Common myeloid progenitor, CD34-positive (primary cell): Measurements from ENCODE around the gene GALC.

Experiments used
- CTCF ChIA-PET: fragments of 350-600 bp; sonication (Branson Sonifier 250); formaldehyde crosslinking; loops from one replicate; lab custom pipeline; 2021; ENCODE audit warnings: antibody characterized with exemption; lab: Charles Lee
- POLR2A ChIA-PET: fragments of 350-600 bp; sonication (Branson Sonifier 250); formaldehyde crosslinking; loops from one replicate; lab custom pipeline; 2021; ENCODE audit warnings: antibody characterized with exemption; lab: Charles Lee
- DNase-seq, 3 donors: peaks; one replicate each; pipeline versions ENCODE4 v3.0.0 to v3.0.0-alpha.2; 2013
- H3K27ac ChIP-seq, 2 experiments: 1 replicate in 1 of 2; 2 replicates in 1 of 2; pipeline ENCODE4 v1.7.0; 2013; ENCODE audit warnings: inconsistent platforms in 2 of 2, low read length in 2 of 2, mild to moderate bottlenecking in 2 of 2, low read depth in 1 of 2, moderate library complexity in 1 of 2; ENCODE audit not compliant: severe bottlenecking in 2 of 2, insufficient read depth in 1 of 2, poor library complexity in 1 of 2
- H3K27me3 ChIP-seq, 5 experiments: replicated peaks in 2 of 5; 1 replicate in 3 of 5; 2 replicates in 2 of 5; pipeline versions ENCODE4 v1.6.1 to v1.7.0; 2013; ENCODE audit warnings: low read length in 4 of 5, mild to moderate bottlenecking in 2 of 5, moderate library complexity in 2 of 5, inconsistent platforms in 1 of 5; ENCODE audit not compliant: insufficient read depth in 5 of 5, control insufficient read depth in 4 of 5
- H3K36me3 ChIP-seq, 4 experiments: 1 replicate in 2 of 4; 2 replicates in 2 of 4; pipeline versions ENCODE4 v1.6.1 to v1.7.0; 2013; ENCODE audit warnings: low read length in 3 of 4, control low read depth in 1 of 4, mild to moderate bottlenecking in 1 of 4; ENCODE audit not compliant: control insufficient read depth in 4 of 4, insufficient read depth in 4 of 4
- H3K4me1 ChIP-seq, 4 experiments: 1 replicate in 3 of 4; 2 replicates in 1 of 4; pipeline versions ENCODE4 v1.6.1 to v1.7.1; 2013; ENCODE audit warnings: low read length in 3 of 4, mild to moderate bottlenecking in 3 of 4, control low read depth in 1 of 4, inconsistent platforms in 1 of 4, moderate library complexity in 1 of 4; ENCODE audit not compliant: control insufficient read depth in 4 of 4, insufficient read depth in 4 of 4; ENCODE audit errors: control extremely low read depth in 1 of 4
- H3K4me3 ChIP-seq, 7 experiments: 1 replicate in 4 of 7; 2 replicates in 3 of 7; pipeline versions ENCODE4 v1.5.1 to v1.7.0; 2013; ENCODE audit warnings: mild to moderate bottlenecking in 7 of 7, low read length in 6 of 7, moderate library complexity in 6 of 7, inconsistent platforms in 2 of 7, low read depth in 2 of 7, control low read depth in 1 of 7; ENCODE audit not compliant: insufficient read depth in 4 of 7, control insufficient read depth in 1 of 7; ENCODE audit errors: extremely low read depth in 1 of 7
- H3K9me3 ChIP-seq, 5 experiments: 1 replicate in 4 of 5; 2 replicates in 1 of 5; pipeline versions ENCODE4 v1.6.1 to v1.7.1; 2013; ENCODE audit warnings: low read length in 4 of 5, mild to moderate bottlenecking in 2 of 5, inconsistent platforms in 1 of 5, low read depth in 1 of 5, moderate library complexity in 1 of 5; ENCODE audit not compliant: control insufficient read depth in 4 of 5, insufficient read depth in 2 of 5; ENCODE audit errors: control extremely low read depth in 1 of 5
- WGBS: methylation state at CpG from one replicate; pipeline ENCODE4 v1.1.5; 2013; ENCODE audit not compliant: insufficient coverage; 5-methylcytosine and 5-hydroxymethylcytosine counted together

Gene GALC

DNA sequence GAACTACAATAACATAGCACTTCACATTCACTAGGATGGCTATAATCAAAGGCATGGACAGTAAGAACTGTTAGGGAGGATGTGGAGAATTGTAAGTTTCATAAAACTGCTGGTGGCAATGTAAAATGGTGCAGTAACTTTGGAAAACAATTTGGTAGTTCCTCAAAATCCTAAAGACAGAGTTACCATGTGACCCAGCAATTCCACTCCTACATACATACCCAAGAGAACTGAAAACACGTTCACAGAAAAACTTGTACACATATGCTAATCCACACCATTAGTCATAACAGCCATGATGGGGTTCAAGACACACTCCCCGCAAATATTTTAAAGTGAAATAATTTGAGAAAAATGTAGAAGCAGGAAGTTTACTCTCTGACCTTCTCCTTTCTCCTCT lies 31.7 kb downstream of the GALC start:
- no peaks in the 10 kb centered on the region for H3K4me1 ChIP-seq
- no peak overlapping the region for H3K4me3 ChIP-seq
- no peak overlapping the region for H3K27ac ChIP-seq
- peaks cover 1 to 12% (median 7%) of the 10 kb centered on the region in 5 experiments for H3K9me3 ChIP-seq
- H3K27me3 ChIP-seq = no peaks in the 10 kb centered on the region
- WGBS = no CpG with 5 or more reads among the region's 2 CpGs
- ChIA-PET CTCF (no interaction called here), POLR2A (no interaction called here)
- peak in 1 of 3 donors; percentile 12 for DNase-seq
- peaks cover 3 to 43% (median 28%) of the 10 kb centered on the region in 4 experiments for H3K36me3 ChIP-seq

DNA sequence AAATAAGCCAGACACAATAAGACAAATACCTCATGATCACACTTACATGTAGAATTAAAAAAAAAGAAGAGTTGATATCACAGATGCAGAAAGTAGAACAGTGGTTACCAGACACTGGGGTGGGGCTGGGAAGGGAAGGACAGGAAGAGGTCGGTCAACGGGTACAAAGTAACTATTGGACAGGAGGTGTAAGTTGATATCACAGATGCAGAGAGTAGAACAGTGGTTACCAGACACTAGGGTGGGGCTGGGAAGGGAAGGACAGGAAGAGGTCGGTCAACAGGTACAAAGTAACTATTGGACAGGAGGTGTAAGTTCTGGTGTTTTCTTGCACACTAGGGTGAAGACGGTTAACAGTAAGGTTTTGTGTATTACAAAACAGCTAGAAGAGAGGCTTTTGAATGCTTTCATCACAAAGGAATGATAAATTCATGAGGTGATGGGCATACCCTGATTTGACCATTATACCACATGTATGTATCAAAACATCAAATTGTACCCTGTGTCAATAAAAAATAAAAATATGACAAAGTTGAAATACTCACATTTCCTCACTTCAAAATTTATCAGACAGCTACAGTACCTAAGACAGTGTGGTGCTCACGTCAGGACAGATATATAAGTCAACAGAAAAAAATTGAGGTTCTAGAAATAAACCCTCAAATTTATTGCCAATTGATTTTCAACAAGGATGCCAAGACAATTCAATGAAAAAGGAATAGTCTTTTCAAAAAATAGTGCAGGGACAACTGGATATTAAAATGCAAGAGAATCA lies 32.8 kb downstream of the GALC start:
- Histone ChIP-seq H3K4me1 (no peaks in the 10 kb centered on the region), H3K27ac (no peak overlapping the region), H3K27me3 (no peaks in the 10 kb centered on the region), H3K4me3 (no peak overlapping the region), H3K9me3 (peaks cover 1 to 12% (median 7%) of the 10 kb centered on the region in 5 experiments), H3K36me3 (peaks cover 3 to 41% (median 29%) of the 10 kb centered on the region in 4 experiments)
- POLR2A ChIA-PET = no interaction called here
- WGBS = 98% methylated on average over 5 of the region's 5 CpGs
- CTCF ChIA-PET = no interaction called here
- no peak for DNase-seq

DNA sequence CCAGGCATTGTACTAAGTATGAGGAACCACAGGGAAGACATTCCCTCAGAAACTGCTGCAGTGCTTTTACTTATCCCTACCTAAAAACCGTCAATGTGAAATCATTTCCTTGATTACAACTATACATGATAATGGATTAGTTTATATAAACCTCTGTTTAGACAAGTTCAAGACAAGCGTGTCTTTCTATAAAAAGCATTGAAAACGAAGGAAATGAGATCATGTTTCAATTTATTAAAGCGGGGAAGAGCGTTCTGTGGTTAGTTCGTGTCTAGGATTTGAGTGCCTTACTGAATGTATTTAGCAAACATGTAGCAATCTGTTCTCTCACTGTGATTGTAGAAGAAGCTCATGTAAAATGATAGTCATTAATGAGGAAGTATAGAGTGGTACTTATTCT lies 37.5 kb downstream of the GALC start:
- Histone ChIP-seq H3K4me3 (no peak overlapping the region), H3K9me3 (peaks cover 0 to 4% (median 3%) of the 10 kb centered on the region in 5 experiments), H3K4me1 (peaks cover 4 to 31% (median 21%) of the 10 kb centered on the region in 4 experiments), H3K27ac (no peak overlapping the region), H3K36me3 (peaks cover 0 to 13% (median 12%) of the 10 kb centered on the region in 4 experiments), H3K27me3 (no peaks in the 10 kb centered on the region)
- POLR2A ChIA-PET = no interaction called here
- WGBS = 92% methylated on average over 5 of the region's 6 CpGs
- no peak for DNase-seq
- CTCF ChIA-PET = interaction anchor here (1.3 kb wide), 1 partner anchor 10 kb away, joined by 4 read pairs; no protein-coding TSS in a partner anchor

DNA sequence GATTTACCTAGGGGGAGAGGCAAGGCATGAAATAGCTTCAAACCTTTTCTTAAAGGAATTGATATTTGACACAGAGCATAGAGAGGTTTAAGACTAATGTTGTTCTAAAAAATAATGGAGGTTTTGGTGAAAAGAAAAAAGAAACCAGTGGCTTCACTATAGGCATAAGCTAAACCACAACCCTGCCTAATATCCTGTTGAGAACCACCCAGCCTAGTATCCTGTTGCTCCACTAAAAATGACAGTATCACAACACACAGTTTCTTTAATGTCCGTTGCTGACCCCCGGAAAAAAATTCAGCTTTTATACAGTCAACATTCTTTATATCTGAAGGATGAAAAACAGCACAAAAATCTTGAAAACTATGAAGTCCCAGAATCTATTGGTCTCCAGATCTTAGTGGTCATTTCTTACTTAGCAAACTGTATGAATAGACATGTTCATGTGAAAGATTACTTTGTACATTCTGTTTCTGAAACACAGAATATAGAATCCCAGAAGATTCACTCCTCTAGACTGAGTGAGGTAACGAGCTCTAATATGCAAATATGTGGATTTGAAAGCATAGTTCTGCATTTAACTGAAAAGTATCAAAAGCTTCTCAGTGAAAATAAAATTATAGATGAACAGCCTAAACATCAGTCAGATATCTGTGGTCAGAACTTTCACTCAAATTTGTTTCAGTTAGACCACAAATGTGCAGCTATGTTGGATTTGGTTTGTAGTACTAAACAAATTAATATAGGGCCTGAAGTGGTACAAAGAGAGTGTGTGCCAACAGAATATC lies 40.5 kb downstream of the GALC start:
- peak in 2 of 3 donors; percentile 38 to 59 for DNase-seq
- Histone ChIP-seq H3K9me3 (no peaks in the 10 kb centered on the region), H3K27ac (peak overlapping the region; percentile 42 to 69), H3K36me3 (peaks cover 0 to 10% (median 7%) of the 10 kb centered on the region in 4 experiments), H3K4me3 (peak overlapping the region in 5 of 7 experiments; percentile 13 to 51 (median 31)), H3K27me3 (no peaks in the 10 kb centered on the region), H3K4me1 (peaks cover 4 to 33% (median 21%) of the 10 kb centered on the region in 4 experiments)
- ChIA-PET CTCF (interaction anchor here (0.7 to 1.9 kb wide), 6 partner anchors 11 to 715 kb away, joined by 3 to 7 read pairs (median 5); no protein-coding TSS in a partner anchor), POLR2A (no interaction called here)
- no CpG with 5 or more reads among the region's 3 CpGs for WGBS

DNA sequence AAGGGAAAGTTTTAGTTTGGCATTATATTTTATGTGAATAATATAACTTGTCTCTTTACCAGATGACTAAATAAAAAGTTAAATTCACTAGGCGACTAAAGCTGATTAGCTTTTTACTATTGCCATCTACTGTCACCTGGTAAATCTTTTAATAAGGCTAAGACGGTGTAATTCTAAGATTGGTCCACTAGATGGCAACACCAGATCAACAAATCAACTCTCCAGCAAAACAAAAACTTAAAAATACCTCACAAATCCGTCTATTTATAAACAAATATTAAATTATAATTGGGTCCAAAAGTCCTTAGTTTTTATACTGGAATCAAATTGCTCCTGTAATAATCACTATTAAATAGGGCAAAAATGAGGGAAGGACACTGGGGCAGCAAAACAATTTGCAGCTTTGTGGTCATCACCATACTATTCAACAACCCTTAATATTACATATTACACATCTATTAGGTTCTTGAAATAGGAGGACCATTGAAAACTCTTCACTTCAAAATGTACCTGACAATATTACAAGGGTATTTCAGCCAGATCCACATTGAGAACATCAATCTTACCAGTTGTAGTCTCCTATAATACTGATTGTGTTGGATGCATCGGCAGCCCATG lies 47.9 kb downstream of the GALC start:
- CTCF ChIA-PET = interaction anchor here (0.6 to 5.1 kb wide), 29 partner anchors 9 to 723 kb away, joined by 3 to 24 read pairs (median 3); no protein-coding TSS in a partner anchor

DNA sequence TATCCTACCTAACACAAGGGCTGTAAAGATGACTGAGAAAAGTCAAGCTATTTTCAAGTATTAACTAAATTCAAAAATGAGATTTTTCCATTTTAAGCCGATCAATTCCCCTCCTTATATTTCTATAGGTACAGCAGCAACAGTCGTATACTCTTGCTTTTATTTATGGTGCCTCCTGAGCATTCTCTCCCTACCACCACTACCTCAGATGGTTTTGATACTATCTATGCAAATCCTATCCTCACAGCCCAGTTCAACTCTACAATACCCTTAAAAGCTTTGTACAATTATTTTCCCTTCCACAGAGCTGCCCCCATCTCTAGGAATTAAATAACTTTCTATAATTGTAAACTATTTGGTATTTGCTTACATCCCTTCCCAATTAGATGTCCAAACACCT lies 52.1 kb downstream of the GALC start:
- no peak overlapping the region for H3K4me3 ChIP-seq
- POLR2A ChIA-PET = no interaction called here
- no peaks in the 10 kb centered on the region for H3K9me3 ChIP-seq
- H3K4me1 ChIP-seq = no peaks in the 10 kb centered on the region
- DNase-seq = no peak
- peaks cover 0 to 20% (median 10%) of the 10 kb centered on the region in 4 experiments for H3K36me3 ChIP-seq
- WGBS = 100% methylated on average over 2 of the region's 2 CpGs
- CTCF ChIA-PET = interaction anchor here (1.7 kb wide), 1 partner anchor 11 kb away, joined by 7 read pairs; no protein-coding TSS in a partner anchor
- no peaks in the 10 kb centered on the region for H3K27me3 ChIP-seq
- H3K27ac ChIP-seq = no peak overlapping the region

More for the DNA sequence above, 47.9 kb downstream of the GALC start:
- whole genome bisulfite sequencing = no CpG with 5 or more reads among the region's 4 CpGs
- no peak overlapping the region for H3K4me3 ChIP-seq
- peak; percentile 64 to 79 (median 70) for DNase-seq
- H3K9me3 ChIP-seq = no peaks in the 10 kb centered on the region
- peaks cover 0 to 23% (median 14%) of the 10 kb centered on the region in 4 experiments for H3K36me3 ChIP-seq
- no peaks in the 10 kb centered on the region for H3K4me1 ChIP-seq
- POLR2A ChIA-PET = no interaction called here
- H3K27ac ChIP-seq = no peak overlapping the region
- no peaks in the 10 kb centered on the region for H3K27me3 ChIP-seq
